Effector CD4-positive, alpha-beta T cell (primary cell): ENCODE results near the gene BANF2.

Experiments used
- DNase-seq: peaks from one replicate; pipeline ENCODE4 v3.0.0-alpha.2; 2020

Gene BANF2

DNA sequence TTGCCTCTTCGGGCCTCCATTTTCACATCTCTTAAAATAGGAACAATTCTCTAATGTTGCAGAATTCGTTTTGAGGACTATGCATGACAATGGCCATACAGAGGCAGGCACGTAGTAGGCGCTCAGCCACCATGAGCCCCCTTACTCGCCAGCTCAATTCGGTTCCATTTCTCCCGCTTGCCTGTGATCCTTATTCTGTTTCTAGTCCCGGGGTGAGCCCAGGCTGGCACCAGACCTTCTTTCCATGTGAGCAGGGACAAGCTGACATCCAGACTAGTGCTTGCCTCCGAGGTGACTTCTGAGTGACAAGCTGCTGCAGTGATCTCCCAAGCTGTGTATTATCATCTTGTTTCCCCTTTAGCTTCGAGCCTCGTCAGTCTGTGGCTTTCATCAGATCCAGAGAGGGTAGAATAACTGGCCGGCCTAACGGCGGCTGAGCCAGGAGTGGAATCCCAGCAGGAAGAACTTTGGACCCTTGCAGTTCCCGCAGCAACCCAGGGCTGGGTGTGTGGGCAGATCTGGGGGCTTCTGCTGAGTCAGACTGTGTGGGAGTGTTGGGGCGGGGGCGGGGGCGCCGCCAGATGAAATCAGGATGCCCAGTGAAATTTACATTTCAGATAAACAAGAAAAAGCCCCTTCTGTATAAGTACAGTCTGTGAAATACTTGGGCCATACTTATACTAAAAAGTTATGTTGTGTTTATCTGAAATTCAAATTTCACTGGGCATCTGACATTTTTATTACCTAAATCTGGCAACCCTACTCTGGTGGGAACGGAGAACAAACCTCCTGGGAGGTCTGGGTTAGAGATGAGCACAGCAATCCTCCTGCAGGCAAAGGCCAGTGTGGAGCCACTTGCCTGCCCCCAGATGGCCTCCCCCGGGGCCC is 10.9 kb downstream of the BANF2 start:
- no peak for DNase-seq

DNA sequence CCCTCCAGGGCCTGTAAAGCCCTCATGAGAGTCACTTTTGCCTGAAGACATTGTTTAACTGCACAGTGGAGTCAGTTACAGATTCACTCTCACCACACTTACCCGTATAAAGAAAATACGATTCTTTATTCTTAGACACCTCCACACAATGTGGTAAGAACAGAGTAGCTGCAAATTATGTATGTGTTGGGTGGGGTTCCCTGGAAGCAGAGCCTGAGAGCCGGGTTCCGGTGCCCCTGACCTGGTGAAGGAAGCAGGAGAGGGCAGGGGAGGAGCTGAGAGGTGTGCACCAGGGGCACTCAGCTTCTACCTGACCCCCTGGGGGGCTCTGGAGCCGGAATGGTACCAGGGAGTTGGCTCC is 11.5 kb downstream of the BANF2 start:
- DNase-seq = no peak

DNA sequence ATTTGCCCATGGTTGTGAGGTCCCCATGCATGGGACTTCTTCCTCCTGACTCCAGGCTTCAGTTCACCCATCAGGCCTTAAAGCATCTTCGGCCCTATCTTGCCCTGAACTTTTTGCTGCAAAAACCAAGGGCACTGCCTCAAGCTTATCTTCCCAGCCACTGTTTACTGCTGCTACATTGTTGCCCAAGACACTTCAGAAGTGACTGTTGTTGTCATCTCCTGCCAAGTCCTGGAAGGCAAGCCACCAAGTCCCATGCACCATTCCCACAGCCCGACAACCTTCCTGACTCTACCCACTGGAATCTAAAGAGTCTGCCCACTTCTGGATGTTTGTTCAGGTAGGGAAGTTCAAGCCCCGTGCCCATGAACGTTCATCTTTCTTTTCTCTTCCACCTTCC is 12.4 kb downstream of the BANF2 start:
- no peak for DNase-seq

DNA sequence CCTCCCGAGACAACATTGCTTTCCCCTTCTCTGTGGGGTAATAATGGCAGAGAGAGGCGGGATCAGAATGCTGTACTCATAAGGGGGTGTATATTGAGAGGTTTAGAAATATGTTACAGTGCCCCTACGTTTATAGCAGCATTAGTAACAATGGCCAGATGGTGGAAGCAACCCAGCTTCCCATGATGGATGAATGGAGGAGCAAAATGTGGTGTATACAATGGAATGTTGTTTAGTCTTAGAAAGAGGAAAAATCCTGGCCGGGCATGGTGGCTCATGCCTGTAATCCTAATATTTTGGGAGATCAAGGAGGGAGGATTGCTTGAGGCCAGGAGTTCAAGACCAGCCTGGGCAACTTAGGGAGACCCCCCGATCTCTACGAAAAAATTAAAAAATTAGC is 12.9 kb downstream of the BANF2 start:
- DNase-seq = no peak

DNA sequence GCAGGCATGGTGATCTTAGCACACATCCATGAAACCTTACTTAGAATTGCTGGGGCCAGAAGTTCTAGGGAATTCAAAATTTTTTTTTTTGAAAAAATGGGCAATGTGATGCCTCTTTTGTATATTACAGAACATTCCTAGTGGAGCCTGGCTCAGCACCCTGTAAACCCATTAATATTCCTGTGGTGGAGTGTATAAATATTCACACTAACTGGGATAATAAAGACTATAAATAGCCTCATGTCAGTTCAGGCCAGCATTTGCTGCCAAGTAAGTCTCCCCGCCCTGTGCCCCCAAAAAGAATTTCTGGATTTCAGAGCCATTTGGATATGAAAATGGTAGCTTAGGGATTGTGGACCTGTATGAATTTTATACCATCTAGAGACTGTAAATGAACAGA is 14.8 kb downstream of the BANF2 start:
- no peak for DNase-seq

DNA sequence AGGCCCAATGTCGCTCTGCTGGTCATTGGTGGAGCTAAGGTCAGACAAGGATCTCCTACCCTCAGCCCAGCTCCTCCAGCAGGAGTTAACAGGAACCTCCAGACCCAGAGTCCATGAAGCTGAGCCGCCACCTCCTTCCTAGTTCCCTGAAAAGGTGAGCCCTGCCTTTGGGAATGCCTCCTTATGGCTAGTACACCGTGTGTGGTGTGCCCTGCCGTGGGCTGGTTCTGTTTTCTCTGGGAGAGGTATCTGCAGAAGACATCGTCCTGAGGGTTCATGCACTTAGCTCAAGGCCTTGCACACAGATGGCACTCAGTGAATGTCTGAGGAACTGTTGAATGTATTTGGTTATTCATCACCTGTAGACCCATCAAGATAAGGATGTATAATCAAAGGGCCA is 15.3 kb downstream of the BANF2 start:
- DNase-seq = no peak

DNA sequence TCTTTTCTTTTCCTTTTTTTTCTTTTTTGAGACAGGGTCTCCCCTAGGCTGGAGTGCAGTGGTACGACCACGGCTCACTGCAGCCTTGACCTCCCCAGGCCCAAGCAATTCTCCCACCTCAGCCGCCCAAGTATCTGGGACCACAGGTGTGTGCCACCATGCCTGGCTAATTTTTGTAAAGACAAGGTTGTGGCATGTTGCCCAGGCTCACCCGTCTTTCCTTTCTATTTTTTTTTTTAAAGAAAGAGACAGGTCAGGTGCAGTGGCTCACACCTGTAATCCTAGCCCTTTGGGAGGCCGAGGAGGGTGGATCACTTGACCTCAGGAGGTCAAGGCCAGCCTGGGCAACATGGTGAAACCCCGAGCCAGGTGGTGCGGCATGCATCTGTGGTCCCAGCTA is 16.6 kb downstream of the BANF2 start:
- no peak for DNase-seq

DNA sequence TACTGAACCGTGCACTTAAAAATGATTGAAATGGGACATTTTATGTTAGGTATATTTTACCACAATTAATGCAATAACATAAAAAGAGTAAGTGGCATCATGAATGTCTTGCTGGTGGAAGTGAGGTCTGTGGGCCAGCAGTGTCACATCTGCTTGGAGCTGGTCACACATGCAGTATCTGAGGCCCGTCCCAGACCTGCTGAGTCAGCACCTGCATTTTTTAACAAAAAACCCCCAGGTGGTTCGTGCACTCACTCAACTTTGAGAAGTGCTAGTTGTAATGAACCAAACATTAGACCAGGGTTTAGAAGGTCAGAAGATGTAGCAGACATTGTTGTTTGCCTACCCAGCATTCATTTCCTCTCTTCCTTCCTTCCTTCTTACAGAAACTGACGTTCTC is 21.0 kb downstream of the BANF2 start:
- no peak for DNase-seq

DNA sequence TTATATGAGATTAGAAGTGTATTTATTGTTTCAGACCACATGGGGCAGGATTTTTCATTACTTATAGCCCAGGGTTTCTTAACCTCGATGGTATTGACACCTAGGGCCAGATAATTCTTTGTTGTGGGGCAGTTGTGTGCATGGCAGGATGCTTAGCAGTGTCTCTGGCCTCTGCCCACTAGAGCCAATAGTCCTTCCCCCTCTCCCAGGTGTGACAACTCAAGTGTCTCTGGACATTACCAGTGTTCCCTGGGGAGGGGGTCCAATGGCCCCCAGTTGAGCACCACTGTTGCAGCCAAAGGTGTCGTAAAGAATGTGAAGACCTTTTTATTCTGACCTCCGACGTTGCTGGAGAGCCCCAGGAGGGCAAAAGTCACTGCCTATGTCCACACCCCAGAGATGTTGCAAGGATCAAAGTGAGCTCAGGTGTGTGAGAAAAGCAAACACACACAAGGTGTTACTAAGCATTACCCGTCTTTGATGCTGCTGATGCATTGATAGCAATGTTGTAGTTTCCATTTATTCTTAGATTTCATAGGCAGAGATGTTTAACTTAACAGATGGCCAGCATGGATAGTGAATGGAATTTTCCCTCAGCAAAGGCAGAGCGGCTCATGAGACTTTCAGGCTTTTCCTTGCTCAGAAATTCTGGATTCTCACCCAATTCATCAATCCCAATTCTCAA is 22.2 kb downstream of the BANF2 start:
- no peak for DNase-seq

DNA sequence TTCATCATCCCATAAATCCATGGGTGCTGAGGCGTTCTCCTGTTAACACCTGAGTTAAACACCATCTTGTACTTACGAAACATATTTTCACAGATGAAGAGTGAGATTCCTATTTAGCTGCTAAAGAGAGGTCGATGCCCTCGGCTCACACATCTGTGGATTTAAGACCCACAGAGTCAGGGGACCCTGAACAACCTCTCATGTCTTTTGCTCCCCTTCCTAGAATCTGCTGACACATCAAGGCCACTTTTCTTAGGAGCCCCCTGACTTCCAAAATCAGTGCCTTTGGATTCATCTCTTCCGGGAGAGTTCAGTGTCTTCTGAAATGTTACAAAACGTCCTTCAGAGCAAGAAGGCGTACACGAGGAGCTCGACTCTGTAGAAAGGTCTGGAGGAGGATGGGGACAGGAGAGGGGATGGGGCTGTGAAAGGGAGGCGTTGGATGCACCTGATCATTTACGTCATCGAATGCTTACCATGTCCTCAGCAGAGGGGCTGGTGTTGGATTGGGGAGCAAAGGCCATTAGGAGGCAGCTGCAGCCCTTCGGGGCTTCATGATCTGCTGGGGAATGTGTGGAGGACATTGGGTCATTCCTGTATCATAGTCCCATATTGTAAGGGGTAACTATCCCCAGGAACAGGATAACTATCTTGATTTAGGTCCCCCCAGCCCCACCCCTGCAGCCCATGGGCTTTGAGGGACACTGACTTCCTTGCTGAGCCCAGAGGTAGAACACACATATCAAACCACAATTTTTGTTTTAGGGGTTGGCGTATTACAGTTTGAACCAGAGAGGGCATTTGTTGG is 22.9 kb downstream of the BANF2 start:
- DNase-seq = no peak

DNA sequence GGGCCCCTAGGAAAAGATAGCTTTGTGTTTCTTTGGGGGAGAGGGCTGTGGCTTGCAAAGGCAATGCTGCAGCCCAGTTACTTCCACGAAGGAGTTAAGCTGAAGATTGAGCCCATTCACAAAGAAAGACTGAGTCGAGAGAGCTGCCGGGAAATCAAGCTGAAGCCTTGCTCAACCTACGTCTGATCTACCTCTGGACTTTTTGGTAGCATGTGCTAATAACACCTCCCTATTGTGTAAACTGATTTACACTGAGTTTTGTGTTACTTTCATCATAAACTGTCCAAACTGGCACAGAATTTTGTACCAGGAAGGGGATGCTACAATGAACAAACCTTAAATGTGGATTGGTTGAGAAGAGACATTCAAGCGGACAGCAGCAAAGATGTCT is 23.5 kb downstream of the BANF2 start:
- DNase-seq = no peak

DNA sequence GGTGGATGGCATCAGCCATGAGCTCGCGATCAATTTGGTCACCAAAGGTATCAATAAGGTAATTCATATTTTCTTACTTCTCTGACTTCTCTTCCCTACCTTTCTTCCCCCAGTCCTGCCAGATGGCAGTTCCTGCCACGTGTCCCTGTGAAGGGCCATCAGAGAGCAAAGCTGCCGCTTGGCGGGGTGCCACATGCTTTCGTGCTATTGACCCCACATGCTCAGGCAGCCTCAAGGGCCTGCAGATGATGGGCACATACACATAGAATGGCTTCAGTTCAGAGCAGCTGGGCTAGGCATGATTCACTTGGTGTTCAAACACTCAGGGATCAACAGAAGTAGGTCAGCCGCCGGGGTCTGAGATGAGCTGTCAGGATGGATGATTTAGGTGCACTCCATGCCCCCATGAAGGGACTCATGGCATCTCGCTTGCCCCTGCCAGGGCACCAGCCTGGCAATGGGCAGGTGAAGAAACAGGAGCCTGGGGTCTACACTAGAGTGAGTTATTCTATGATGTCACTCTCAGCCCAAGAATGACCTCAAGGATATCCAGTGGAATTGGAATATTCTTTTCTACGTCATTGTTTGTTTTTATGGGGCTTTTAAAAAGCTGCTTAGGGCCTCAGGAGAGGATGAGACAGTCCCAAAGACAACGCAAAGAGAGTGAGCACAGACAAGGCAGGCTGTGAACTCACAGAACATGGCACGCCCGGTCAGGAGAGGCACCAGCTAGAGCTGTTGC is 25.5 kb downstream of the BANF2 start:
- no peak for DNase-seq

DNA sequence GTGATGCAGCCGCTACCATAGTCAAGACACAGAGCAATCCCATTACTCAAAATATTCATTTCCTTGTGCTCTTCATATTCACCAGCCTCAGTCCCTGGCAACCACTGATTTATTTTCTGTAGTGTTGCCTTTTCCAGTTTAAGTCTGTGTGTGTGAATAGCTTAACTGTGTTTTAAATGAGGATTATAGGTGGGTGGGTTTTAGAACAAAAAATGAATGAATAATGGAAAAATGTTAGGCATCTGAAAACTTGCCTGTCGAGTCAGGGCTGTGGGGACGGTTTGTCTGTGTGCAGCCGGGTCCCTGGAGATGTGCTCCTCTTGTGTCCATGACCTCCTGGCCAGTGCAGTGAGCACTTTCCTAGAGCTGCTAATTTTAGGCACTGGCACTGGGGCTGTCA is 27.1 kb downstream of the BANF2 start:
- DNase-seq = no peak

DNA sequence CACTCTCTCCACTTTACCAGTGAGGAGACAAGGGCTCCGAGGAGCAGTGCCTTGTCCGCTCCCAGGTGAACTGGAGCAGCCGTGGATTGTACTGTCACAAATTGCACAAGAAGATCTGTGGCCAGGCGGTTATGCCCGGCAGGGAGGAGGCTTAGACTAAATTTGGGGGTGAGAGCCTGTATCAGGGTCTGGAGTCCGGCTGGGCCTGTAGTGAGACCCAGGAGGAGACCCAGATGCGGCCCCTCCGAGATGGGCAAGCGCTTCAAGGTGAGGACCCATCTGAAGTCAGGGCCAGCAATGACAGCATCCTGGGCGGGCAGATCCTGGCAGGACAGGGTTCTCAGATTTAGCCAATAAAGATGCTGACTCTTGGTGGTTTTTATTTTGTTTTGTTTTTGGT is 27.6 kb downstream of the BANF2 start:
- no peak for DNase-seq

DNA sequence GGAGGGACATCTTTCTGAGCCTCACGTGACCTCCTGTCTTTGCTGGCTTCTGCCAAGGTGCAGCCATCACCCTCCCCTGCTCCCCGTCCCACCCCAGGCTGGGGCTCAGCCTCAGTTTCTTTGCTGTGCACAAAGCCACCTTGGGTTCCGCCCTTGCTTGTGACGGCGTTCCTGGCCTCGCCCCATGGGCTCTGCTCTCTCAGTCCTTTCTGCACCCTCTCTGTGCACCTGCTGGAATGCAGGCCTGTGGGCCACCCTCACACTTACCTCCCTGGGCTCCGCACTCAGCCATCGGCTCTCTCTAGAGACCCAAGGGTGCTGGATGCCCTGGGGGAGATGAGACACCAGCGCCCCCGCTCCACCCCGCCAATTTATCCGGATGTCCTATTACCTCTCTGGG is 28.3 kb downstream of the BANF2 start:
- DNase-seq = no peak

DNA sequence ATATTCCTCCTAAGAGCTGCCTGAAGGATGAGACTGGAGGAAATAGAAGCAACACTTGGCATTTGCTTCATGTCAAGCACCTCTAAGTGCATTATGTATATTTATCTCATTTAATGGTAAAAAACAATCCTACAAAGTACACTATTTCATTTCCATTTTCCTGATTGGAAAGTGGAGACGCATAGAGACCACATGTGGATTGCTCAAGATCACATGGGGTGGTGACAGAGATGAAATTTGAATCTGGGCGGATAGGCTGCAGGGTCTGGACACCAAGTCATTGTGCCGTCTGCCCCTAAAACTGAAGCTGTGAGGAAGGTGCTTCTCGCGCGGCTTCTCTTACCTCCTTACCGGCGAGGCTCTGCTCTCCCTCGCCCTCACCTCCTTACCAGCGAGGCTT is 30.3 kb downstream of the BANF2 start:
- no peak for DNase-seq

DNA sequence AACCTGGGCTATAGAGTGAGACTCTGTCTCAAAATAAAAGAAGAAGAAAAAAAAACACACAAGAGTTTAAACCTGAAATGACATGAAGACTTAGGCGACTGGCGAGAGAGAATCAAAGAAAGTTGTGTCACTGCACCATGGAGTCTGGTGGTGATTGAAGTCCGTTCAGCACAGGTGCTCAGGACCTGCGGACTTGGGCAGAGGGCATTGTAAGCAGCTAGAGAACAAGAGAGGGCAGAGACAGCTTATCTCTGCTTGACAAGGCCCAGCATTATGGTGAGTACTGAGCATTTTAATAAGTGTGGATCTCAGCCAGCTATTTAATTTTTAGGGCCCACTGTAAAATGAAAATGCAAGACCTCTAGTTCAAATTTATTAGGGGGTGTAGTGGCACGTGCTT is 31.5 kb downstream of the BANF2 start:
- no peak for DNase-seq

DNA sequence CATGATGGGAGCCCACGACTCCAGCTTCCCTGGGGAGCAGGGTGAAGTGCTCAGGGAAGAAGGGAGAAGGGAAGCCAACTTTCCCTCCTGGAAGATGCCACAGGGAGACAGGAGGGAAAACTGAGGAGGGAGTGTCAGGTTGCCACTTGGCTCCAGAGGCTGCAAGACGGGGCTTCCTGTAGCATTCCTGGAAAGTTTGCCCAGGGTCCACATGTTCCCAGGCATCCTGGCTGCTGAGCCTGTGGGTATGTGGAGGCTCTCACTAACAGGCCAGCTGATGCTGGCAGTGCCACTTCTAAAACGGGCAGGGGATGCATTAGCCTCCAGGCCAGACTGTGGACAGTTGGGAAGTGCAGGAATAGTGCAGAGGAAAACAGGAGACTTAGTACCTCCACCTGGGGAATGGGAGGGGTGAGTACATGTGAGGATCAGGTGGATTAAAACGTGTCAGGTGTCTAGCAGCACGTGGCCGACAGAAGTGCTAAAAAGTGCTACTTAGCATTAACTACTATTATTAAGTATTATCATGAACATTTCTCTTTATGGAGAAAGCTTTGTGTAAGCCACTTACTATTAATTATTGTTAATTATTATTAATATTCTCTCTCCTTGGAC is 33.2 kb downstream of the BANF2 start:
- no peak for DNase-seq

DNA sequence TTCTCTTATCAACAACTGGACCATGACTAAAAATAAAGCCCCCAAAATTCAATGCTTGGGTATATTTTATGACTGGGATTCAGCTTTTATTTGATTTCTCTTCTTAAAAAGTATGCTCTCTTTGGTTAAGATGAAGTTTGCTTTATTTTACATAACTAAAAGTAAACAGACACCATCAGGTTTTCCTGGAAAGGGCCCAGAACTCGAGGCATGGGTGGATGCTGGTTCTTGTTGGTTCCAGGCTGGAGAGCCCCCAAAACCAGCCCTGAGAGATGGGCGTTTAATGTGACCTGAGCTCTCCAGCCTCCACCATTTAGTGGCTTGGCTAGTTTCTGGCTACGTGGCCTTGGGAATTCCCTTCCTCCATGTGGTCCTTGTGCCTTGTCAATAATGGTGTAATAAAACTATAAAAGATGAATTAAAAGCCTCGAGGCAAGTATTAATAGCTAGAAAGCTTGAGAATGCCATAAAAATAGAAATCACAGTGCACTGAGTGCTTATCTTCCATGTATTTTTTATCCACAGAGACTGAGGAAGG is 34.1 kb downstream of the BANF2 start:
- DNase-seq = no peak

DNA sequence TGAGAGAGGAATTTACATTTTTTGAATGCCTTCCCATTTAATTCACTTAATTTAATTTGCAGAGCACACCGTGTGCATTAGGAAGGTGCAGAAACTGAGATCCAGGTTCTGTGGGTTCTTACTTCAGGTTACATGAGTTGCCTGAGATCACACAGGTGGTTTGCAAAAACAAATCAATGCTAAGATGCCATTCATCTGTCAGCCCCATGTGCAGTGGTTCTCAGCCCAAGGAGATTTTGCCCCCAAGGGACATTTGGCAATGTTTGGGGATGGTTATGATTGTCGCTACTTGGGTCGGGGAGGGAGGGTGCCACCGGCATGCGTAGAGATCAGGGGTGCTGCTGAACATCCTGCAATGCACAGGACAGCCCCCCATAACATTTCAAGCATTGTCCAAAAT is 34.6 kb downstream of the BANF2 start:
- DNase-seq = no peak

DNA sequence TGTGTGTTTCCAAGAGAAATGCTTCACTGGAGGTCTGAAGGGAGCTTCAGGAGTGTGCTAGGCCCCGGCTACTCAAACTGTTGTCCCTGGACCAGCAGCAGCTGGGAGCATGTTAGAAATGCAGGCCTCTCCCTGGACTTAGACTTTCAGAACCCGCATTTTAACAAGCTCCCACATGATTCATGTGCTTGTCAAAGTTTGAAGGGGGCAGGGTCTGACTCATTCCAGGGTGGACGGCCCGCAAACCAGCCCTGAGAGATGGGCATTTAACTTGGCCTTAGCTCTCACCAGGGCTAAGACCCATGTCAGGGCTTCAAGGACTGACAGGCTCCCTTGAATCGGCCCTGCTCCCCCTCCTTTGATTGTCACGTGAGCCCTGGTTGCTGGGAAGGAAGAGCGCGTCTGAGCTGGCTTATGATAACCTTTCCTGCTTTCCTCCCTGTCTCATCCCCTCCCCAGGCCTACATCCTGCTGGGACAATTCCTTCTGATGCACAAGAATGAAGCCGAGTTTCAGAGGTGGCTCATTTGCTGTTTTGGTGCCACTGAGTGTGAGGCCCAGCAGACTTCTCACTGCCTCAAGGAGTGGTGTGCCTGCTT is 35.5 kb downstream of the BANF2 start:
- DNase-seq = no peak
